Uterus (tissue), 4 donors: ENCODE results near the gene RUNDC3A. TPM values are rescaled to one million over a fixed set of nuclear protein-coding genes. Genes with fewer than 3 reads are reported as not detected.

ENCODE experiments used
- DNase-seq, 2 donors: peaks; one replicate each; pipeline ENCODE4 v3.0.0-alpha.2; 2019 to 2020
- H3K27ac ChIP-seq, 2 donors: fragments of 200-600 bp; sonication (generic); 1 replicate in 1 of 2; 2 replicates in 1 of 2; pipeline ENCODE4 v1.5.1; 2016 to 2018
- H3K27me3 ChIP-seq, 2 donors: fragments of 200-600 bp; sonication (generic); one replicate each; pipeline ENCODE4 v1.5.1; 2018 to 2019; ENCODE audit warnings: control low read depth in 1 of 2
- H3K36me3 ChIP-seq, 2 donors: fragments of 200-600 bp; sonication (generic); one replicate each; pipeline ENCODE4 v1.5.1; 2019; ENCODE audit warnings: control low read depth in 1 of 2
- H3K4me1 ChIP-seq, 2 donors: fragments of 200-600 bp; sonication (generic); one replicate each; pipeline ENCODE4 v1.5.1; 2018 to 2019; ENCODE audit warnings: control low read depth in 1 of 2
- H3K4me3 ChIP-seq, 2 donors: fragments of 200-600 bp; sonication (generic); 1 replicate in 1 of 2; 2 replicates in 1 of 2; pipeline ENCODE4 v1.5.1; 2018 to 2019; ENCODE audit warnings: mild to moderate bottlenecking in 1 of 2
- H3K9me3 ChIP-seq, 2 donors: fragments of 200-600 bp; sonication (generic); one replicate each; pipeline ENCODE4 v1.5.1; 2019; ENCODE audit warnings: control low read depth in 1 of 2
- POLR2A ChIP-seq, 2 donors: fragments of 450-650 bp; IDR thresholded peaks; one replicate each; pipeline ENCODE4 v1.6.1; 2016; ENCODE audit warnings: antibody characterized with exemption in 2 of 2, mild to moderate bottlenecking in 1 of 2, moderate library complexity in 1 of 2
- intact Hi-C: fragments of 100-400 bp; cut with DNase I; formaldehyde crosslinking; loops from one replicate; pipeline ENCODE4 v1.15.1; 2023; ENCODE audit warnings: low total_unique reads
- total RNA-seq, 4 donors: library from RNA; depleted of rRNA in 3 of 4; stranded (reverse); fragments of >200 nt in 3 of 4; gene quantifications; one replicate each; pipeline versions ENCODE4 v1.1.0 to v1.2.4, GENCODE V29; 2014 to 2023
- TF ChIP-seq, protein P1 (sequence below), 4 experiments: fragments of 200-600 bp in 2 of 4; fragments of 450-650 bp in 2 of 4; sonication (generic) in 2 of 4; IDR thresholded peaks; one replicate each; pipeline ENCODE4 v1.5.1; 2016 to 2019; ENCODE audit warnings: antibody characterized with exemption in 4 of 4, mild to moderate bottlenecking in 2 of 4, moderate library complexity in 1 of 4
- donor health status: DM: yes; HTN: yes; CAD: no.

Gene RUNDC3A
- total RNA-seq, 4 donors from 2014 or later, result 0.69 TPM; not detected in 3

DNA sequence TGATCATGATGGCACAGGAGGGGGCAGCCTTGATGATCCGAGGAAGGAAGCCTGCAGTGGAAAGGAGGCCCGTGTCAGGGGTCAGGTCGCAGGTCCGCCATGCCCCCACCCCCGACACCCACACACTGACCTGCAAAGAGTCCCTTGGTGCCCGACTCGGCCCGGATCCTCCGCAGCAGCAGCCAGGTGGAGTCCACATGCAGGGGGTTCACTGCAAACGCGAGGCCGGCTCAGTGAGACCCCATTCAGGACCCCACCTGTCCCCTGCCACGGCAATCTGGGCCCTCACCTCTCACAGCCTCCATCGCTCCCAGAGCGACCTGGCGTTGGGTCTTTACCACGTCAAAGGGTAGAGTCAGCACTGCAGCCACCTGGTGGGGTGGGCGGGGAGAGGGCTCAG is 11.7 kb downstream of the RUNDC3A start:
- Histone ChIP-seq H3K27ac (no peak overlapping the region), H3K36me3 (no peaks in the 10 kb centered on the region), H3K4me3 (no peak overlapping the region), H3K4me1 (peaks cover 0 to 8% of the 10 kb centered on the region in 2 donors), H3K9me3 (no peaks in the 10 kb centered on the region), H3K27me3 (peaks cover 9 to 21% of the 10 kb centered on the region in 2 donors)
- no peak for TF ChIP-seq POLR2A (IDR thresholded peaks at IDR 0.05)
- TF ChIP-seq, protein P1, sequence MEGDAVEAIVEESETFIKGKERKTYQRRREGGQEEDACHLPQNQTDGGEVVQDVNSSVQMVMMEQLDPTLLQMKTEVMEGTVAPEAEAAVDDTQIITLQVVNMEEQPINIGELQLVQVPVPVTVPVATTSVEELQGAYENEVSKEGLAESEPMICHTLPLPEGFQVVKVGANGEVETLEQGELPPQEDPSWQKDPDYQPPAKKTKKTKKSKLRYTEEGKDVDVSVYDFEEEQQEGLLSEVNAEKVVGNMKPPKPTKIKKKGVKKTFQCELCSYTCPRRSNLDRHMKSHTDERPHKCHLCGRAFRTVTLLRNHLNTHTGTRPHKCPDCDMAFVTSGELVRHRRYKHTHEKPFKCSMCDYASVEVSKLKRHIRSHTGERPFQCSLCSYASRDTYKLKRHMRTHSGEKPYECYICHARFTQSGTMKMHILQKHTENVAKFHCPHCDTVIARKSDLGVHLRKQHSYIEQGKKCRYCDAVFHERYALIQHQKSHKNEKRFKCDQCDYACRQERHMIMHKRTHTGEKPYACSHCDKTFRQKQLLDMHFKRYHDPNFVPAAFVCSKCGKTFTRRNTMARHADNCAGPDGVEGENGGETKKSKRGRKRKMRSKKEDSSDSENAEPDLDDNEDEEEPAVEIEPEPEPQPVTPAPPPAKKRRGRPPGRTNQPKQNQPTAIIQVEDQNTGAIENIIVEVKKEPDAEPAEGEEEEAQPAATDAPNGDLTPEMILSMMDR (IDR thresholded peaks at IDR 0.05), result no peak
- no peak for DNase-seq
- intact Hi-C loops, result no loop called here

DNA sequence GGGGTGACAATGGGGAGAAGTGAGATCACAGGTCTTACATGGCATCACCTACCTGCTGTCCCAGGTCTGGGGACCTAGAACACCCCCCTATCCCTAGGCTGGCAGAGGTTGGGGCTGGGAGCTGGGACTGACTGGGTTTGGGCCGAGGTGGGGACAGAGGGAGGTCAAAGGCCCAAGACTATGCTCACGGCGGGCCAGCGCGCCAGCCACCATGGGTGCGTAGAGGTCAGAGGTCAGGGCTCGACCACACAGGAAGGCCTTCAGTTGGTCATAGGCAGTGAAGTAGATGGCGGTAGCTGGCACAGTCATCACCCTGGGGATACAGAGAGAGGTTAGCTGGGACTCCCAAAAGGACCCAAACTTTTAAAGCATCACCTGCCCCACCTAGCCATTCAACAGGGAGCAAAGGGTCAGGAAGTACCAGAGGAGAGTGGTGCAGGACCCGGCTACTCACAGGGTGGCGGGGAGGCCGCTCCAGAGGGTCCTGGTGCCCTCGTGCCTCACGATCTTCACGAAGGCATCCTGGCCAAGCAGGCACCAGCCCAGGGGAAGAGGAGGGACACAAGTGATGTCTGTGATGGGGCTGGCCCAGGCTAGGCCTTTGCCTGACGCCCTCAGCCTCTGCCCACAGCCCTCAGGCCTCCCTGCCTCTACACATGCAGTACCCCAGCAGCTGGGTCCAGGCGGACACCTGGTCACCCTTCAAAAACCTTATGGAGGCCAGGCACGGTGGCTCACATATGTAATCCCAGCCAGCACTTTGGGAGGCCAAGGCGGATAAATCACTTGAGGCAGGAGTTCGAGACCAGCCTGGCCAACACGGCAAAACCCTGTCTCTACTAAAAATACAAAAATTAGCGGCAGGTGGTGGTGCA is 13.1 kb downstream of the RUNDC3A start:
- intact Hi-C loops, result no loop called here
- Histone ChIP-seq H3K9me3 (no peaks in the 10 kb centered on the region), H3K27me3 (peaks cover under 1 to 11% of the 10 kb centered on the region in 2 donors), H3K4me1 (peaks cover 0 to 8% of the 10 kb centered on the region in 2 donors), H3K27ac (no peak overlapping the region), H3K4me3 (no peak overlapping the region), H3K36me3 (no peaks in the 10 kb centered on the region)
- DNase-seq, result no peak
- no peak for TF ChIP-seq POLR2A (IDR thresholded peaks at IDR 0.05)
- TF ChIP-seq, protein P1 (IDR thresholded peaks at IDR 0.05), result no peak

DNA sequence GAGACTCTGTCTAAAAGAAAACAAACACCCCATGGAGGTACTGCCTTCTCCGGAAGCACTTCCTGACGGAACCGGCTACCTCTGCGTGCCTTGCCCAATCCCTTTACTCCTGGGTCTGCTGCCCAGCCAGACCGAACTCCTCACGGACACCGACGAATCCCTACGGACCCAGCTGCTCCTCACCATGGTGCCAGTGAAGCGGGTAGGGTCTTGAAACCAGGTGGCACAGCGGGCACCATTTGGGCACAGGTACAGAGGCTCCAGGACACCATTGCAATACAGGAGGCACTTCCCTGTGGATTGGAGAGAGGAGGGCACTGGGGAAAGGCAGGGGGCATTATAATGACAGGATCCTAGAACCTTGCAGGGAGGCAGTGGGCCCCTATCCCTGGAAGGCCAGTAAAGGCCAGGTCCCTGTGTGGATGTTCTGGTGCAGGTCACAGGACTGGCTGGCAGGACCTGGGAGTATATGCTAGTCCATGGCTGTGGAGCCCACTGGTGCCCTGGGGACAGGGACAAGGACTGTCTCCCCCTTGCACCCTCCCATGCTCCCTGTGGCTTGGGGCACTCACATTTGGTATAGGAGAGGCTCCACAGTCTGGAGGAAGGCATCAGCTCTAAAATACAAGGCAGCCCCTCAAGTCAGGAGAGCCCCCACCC is 14.0 kb downstream of the RUNDC3A start:
- Histone ChIP-seq H3K9me3 (no peaks in the 10 kb centered on the region), H3K27me3 (peaks cover 0 to 2% of the 10 kb centered on the region in 2 donors), H3K27ac (no peak overlapping the region), H3K36me3 (no peaks in the 10 kb centered on the region), H3K4me1 (peaks cover 0 to 8% of the 10 kb centered on the region in 2 donors), H3K4me3 (no peak overlapping the region)
- TF ChIP-seq, protein P1 (IDR thresholded peaks at IDR 0.05), result no peak
- TF ChIP-seq POLR2A (IDR thresholded peaks at IDR 0.05), result no peak
- no peak for DNase-seq
- intact Hi-C loops, result no loop called here

DNA sequence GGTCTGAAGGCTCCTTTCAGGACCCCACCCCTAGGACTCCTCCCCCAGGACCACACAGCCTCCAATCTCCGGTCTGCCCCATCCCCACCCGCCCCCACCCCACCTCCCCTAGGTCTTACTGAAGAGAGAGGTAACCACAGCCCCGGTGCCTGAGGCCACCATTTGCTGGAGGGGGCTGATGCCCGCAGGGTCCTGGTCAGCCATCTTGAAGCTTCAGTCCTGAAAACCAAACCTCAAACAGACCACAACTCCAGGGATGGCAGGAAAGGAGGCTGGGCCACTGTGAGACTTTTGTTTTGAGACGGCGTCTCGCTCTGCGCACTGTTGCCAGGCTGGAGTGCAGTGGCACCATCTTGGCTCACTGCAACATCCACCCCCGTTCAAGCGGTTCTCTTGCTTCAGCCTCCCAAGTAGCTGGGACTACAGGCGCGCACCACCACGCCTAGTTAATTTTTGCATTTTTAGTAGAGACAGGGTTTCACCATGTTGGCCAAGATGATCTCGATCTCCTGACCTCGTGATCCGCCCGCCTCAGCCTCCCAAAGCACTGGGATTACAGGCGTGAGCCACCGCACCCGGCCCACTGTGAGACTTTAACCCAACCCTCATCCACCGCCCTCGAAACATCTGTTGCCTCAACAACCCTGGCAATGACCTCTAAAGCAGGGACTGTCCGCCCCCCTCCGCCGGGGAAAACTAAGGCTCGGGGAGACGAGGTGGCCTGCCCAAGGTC is 15.1 kb downstream of the RUNDC3A start:
- peak overlapping the region in 1 of 2 donors; percentile 92 for H3K27ac ChIP-seq
- intact Hi-C loops, result no loop called here

More for the DNA sequence above, 15.1 kb downstream of the RUNDC3A start:
- no peak for DNase-seq
- H3K27me3 ChIP-seq, result no peaks in the 10 kb centered on the region
- H3K36me3 ChIP-seq, result no peaks in the 10 kb centered on the region
- H3K4me1 ChIP-seq, result peaks cover 0 to 8% of the 10 kb centered on the region in 2 donors
- H3K9me3 ChIP-seq, result no peaks in the 10 kb centered on the region
- peak overlapping the region; percentile 85 to 93 for H3K4me3 ChIP-seq
- no peak for TF ChIP-seq POLR2A (IDR thresholded peaks at IDR 0.05)
- TF ChIP-seq, protein P1 (IDR thresholded peaks at IDR 0.05), result no peak
